ENCODE measurements around the gene WFDC2. TPM values are rescaled to one million over a fixed set of nuclear protein-coding genes. Genes with fewer than 3 reads are reported as not detected.

Gene WFDC2
- total and polyA plus RNA-seq, 2 of the 13 experiments (the other 11 are each of a cell fraction or from before 2014, with no cell fraction given) = 0.33 TPM; not detected in 1

- TF ChIP-seq ZBTB33 (CRISPR knock-in tag; IDR thresholded peaks at IDR 0.05) (0 out of 2 replicates have a peak, but pooled peaks have one; percentile 60), SOX5 (CRISPR knock-in tag; IDR thresholded peaks at IDR 0.05; ENCODE audit: borderline replicate concordance) (peak; percentile 56), MATR3 (CRISPR knock-in tag; IDR thresholded peaks at IDR 0.05) (no peak), GRHL1 (CRISPR knock-in tag; conservative IDR thresholded peaks at IDR 0.05) (no peak), CHCHD3 (CRISPR knock-in tag; IDR thresholded peaks at IDR 0.05) (peak; percentile 68; the same call in 1 of the 2 replicates), KMT2A (CRISPR knock-in tag; IDR thresholded peaks at IDR 0.05) (peak; percentile 97), NFYB (CRISPR knock-in tag; IDR thresholded peaks at IDR 0.05) (0 out of 2 replicates have a peak, but pooled peaks have one; percentile 35), SKI (IDR thresholded peaks at IDR 0.05; ENCODE audit: partially characterized antibody) (peak; percentile 51), ATF1 (CRISPR knock-in tag; IDR thresholded peaks at IDR 0.05) (no peak), REL (CRISPR knock-in tag; conservative IDR thresholded peaks at IDR 0.05) (no peak), GTF3A (CRISPR knock-in tag; conservative IDR thresholded peaks at IDR 0.05) (0 out of 2 replicates have a peak, but pooled peaks have one; percentile 75), CHD4 (IDR thresholded peaks at IDR 0.05; ENCODE audit: borderline replicate concordance, low read length) (no peak), NRL (CRISPR knock-in tag; IDR thresholded peaks at IDR 0.05; ENCODE audit: borderline replicate concordance) (peak; percentile 88; the same call in 1 of the 2 replicates), ZFP37 (CRISPR knock-in tag; IDR thresholded peaks at IDR 0.05; ENCODE audit: borderline replicate concordance) (0 out of 2 replicates have a peak, but pooled peaks have one; percentile 15)
- TF ChIP-seq, protein P1, sequence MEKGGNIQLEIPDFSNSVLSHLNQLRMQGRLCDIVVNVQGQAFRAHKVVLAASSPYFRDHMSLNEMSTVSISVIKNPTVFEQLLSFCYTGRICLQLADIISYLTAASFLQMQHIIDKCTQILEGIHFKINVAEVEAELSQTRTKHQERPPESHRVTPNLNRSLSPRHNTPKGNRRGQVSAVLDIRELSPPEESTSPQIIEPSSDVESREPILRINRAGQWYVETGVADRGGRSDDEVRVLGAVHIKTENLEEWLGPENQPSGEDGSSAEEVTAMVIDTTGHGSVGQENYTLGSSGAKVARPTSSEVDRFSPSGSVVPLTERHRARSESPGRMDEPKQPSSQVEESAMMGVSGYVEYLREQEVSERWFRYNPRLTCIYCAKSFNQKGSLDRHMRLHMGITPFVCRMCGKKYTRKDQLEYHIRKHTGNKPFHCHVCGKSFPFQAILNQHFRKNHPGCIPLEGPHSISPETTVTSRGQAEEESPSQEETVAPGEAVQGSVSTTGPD (CRISPR knock-in tag; IDR thresholded peaks at IDR 0.05) = no peak
- TF ChIP-seq, protein P2, sequence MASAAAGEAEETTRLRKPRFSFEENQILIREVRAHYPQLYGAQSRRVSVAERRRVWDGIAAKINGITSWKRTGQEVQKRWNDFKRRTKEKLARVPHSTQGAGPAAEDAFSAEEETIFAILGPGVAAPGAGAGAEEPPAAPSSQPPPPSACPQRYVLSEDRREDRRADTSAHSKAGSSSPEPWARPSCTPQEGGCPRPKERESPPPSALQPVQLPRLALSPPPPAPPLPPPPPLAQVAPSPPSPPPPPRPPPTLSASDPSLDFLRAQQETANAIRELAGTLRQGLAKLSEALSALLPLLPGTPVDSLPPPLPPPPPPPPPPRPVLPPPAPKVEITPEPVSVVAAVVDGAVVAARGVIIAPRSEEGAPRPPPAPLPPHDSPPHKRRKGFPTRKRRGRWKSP (CRISPR knock-in tag; IDR thresholded peaks at IDR 0.05) = 0 out of 2 replicates have a peak, but pooled peaks have one; percentile 58
- TF ChIP-seq, protein P3, sequence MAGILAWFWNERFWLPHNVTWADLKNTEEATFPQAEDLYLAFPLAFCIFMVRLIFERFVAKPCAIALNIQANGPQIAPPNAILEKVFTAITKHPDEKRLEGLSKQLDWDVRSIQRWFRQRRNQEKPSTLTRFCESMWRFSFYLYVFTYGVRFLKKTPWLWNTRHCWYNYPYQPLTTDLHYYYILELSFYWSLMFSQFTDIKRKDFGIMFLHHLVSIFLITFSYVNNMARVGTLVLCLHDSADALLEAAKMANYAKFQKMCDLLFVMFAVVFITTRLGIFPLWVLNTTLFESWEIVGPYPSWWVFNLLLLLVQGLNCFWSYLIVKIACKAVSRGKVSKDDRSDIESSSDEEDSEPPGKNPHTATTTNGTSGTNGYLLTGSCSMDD (CRISPR knock-in tag; IDR thresholded peaks at IDR 0.05) = no peak
- TF ChIP-seq, protein P4, sequence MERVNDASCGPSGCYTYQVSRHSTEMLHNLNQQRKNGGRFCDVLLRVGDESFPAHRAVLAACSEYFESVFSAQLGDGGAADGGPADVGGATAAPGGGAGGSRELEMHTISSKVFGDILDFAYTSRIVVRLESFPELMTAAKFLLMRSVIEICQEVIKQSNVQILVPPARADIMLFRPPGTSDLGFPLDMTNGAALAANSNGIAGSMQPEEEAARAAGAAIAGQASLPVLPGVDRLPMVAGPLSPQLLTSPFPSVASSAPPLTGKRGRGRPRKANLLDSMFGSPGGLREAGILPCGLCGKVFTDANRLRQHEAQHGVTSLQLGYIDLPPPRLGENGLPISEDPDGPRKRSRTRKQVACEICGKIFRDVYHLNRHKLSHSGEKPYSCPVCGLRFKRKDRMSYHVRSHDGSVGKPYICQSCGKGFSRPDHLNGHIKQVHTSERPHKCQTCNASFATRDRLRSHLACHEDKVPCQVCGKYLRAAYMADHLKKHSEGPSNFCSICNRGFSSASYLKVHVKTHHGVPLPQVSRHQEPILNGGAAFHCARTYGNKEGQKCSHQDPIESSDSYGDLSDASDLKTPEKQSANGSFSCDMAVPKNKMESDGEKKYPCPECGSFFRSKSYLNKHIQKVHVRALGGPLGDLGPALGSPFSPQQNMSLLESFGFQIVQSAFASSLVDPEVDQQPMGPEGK (CRISPR knock-in tag; IDR thresholded peaks at IDR 0.05) = peak; percentile 76
- TF ChIP-seq, protein P5, sequence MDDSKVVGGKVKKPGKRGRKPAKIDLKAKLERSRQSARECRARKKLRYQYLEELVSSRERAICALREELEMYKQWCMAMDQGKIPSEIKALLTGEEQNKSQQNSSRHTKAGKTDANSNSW (CRISPR knock-in tag; IDR thresholded peaks at IDR 0.05; ENCODE audit: borderline replicate concordance) = 0 out of 2 replicates have a peak, but pooled peaks have one; percentile 70
Measured at GRCh38 chr20:45436732-45437485, 32.6 kb upstream of the WFDC2 start (continued).

Measured in HepG2 (cell line).